Natural killer cell (primary cell): ENCODE measurements around the gene PSMD9. TPM values are rescaled to one million over a fixed set of nuclear protein-coding genes. Genes with fewer than 3 reads are reported as not detected.
A peak's percentile ranks its signal among the peaks of the same experiment; 100 is the strongest.

Experiments used
- ATAC-seq, 3 donors: fragments of 150-1000 bp in 2 of 3; fragments of 200-7000 bp in 1 of 3; cut with Tn5 transposase; 1 replicate in 1 of 3; 2 replicates in 2 of 3; pipeline ENCODE4 v1.10.0; 2021; ENCODE audit warnings: mild to moderate bottlenecking in 2 of 3, moderate library complexity in 2 of 3
- DNase-seq, 2 donors: peaks; one replicate each; pipeline versions ENCODE4 v3.0.0 to v3.0.0-alpha.2; 2013 to 2021; ENCODE audit warnings: mixed read lengths in 1 of 2
- H3K27ac ChIP-seq: one replicate; pipeline ENCODE4 v1.5.1; 2013; ENCODE audit warnings: mild to moderate bottlenecking, low read length
- H3K27me3 ChIP-seq: one replicate; pipeline ENCODE4 v1.6.1; 2013; ENCODE audit warnings: low read length; ENCODE audit not compliant: control insufficient read depth, insufficient read depth
- H3K36me3 ChIP-seq: one replicate; pipeline ENCODE4 v1.6.1; 2013; ENCODE audit warnings: low read length; ENCODE audit not compliant: control insufficient read depth, insufficient read depth
- H3K4me1 ChIP-seq: one replicate; pipeline ENCODE4 v1.6.1; 2013; ENCODE audit warnings: low read length; ENCODE audit not compliant: control insufficient read depth, insufficient read depth
- H3K4me3 ChIP-seq: one replicate; pipeline ENCODE4 v1.5.1; 2013; ENCODE audit warnings: low read length
- H3K9me3 ChIP-seq: one replicate; pipeline ENCODE4 v1.6.1; 2013; ENCODE audit warnings: low read length; ENCODE audit not compliant: control insufficient read depth, insufficient read depth
- H3K27ac Mint-ChIP-seq, 2 donors: one replicate each; pipeline ENCODE4 v1.8.0; 2022; ENCODE audit warnings: mild to moderate bottlenecking in 2 of 2, mixed read lengths in 2 of 2, moderate library complexity in 1 of 2
- H3K27me3 Mint-ChIP-seq, 2 donors: one replicate each; pipeline ENCODE4 v1.8.0; 2022; ENCODE audit warnings: low read depth in 2 of 2, mixed read lengths in 2 of 2
- H3K36me3 Mint-ChIP-seq: one replicate; pipeline ENCODE4 v1.8.0; 2022; ENCODE audit warnings: mixed read lengths
- H3K4me1 Mint-ChIP-seq, 2 donors: one replicate each; pipeline ENCODE4 v1.8.0; 2022; ENCODE audit warnings: mixed read lengths in 2 of 2
- H3K4me3 Mint-ChIP-seq: one replicate; pipeline ENCODE4 v1.8.0; 2022; ENCODE audit warnings: mild to moderate bottlenecking, moderate library complexity, mixed read lengths
- H3K9me3 Mint-ChIP-seq, 2 donors: one replicate each; pipeline ENCODE4 v1.8.0; 2022; ENCODE audit warnings: mixed read lengths in 2 of 2
- CTCF ChIP-seq: fragments of 200-600 bp; IDR thresholded peaks from one replicate; pipeline ENCODE4 v1.8.0; 2022; ENCODE audit warnings: antibody characterized with exemption
- WGBS: methylation state at CpG from one replicate; pipeline ENCODE4 v1.1.7; 2013; ENCODE audit warnings: missing lambda C conversion rate; ENCODE audit not compliant: insufficient coverage; 5-methylcytosine and 5-hydroxymethylcytosine counted together
- intact Hi-C: fragments of 100-400 bp; cut with micrococcal nuclease; formaldehyde crosslinking; loops from one replicate; pipeline ENCODE4 v1.14.2; 2022
- total RNA-seq, 4 donors: library from RNA; stranded (reverse); fragments of 120-200 nt in 1 of 4; gene quantifications; one replicate each; pipeline versions ENCODE4 v1.2.3 to v1.2.4, GENCODE V29; 2013 to 2022

Gene PSMD9
- total RNA-seq, 3 donors from 2014 or later (not counting 1 experiment from before 2014, with no cell fraction given) = 32.0 to 47.6 (median 47.2) TPM

- Histone ChIP-seq H3K36me3 (no peaks in the 10 kb centered on the region), H3K4me1 (peaks cover 3% of the 10 kb centered on the region), H3K27me3 (no peaks in the 10 kb centered on the region), H3K4me3 (no peak overlapping the region), H3K9me3 (no peaks in the 10 kb centered on the region), H3K27ac (no peak overlapping the region)
- ATAC-seq (no peak), DNase-seq (no peak)
- Mint-ChIP-seq H3K4me3 (no peak overlapping the region), H3K36me3 (no peaks in the 10 kb centered on the region), H3K4me1 (peaks cover 0 to 10% of the 10 kb centered on the region in 2 donors), H3K27ac (no peak overlapping the region), H3K27me3 (peaks cover 0 to 4% of the 10 kb centered on the region in 2 donors), H3K9me3 (no peaks in the 10 kb centered on the region)
- intact Hi-C loops = no loop called here
- no peak for TF ChIP-seq CTCF
- 94% methylated on average over 2 of the region's 2 CpGs for WGBS
Measured at GRCh38 chr12:121934309-121934664, 45.7 kb downstream of the PSMD9 start.

DNA sequence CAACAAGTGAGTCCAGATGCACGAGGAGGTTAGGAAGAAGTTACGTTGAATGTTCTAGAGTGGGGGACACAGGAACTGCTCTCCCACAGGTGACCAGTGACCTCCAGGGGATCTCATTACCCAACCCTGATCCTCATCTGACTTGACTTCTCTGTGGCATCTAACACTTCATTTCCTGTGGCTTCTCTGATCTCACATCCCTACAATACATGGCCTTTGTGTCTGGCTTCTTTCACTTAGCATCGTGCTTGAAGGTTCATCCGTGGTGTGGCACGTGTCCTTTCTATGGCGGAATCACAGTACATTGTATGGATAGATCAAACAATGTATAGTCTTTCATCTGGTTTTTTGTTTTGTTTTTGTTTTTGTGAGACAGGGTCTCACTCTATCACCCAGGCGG is 49.1 kb downstream of the PSMD9 start:
- H3K9me3 ChIP-seq = no peaks in the 10 kb centered on the region
- H3K4me1 Mint-ChIP-seq = peaks cover 0 to 12% of the 10 kb centered on the region in 2 donors
- DNase-seq = no peak
- no peak overlapping the region for H3K27ac ChIP-seq
- no peaks in the 10 kb centered on the region for H3K36me3 ChIP-seq
- H3K27me3 Mint-ChIP-seq = peaks cover 0 to under 1% of the 10 kb centered on the region in 2 donors
- H3K27me3 ChIP-seq = no peaks in the 10 kb centered on the region
- no peaks in the 10 kb centered on the region for H3K36me3 Mint-ChIP-seq
- H3K9me3 Mint-ChIP-seq = no peaks in the 10 kb centered on the region
- ATAC-seq = peak in 1 of 3 donors; percentile 30
- H3K27ac Mint-ChIP-seq = no peak overlapping the region
- intact Hi-C loops = no loop called here
- no peak overlapping the region for H3K4me3 ChIP-seq
- H3K4me1 ChIP-seq = peaks cover 4% of the 10 kb centered on the region
- no peak for TF ChIP-seq CTCF
- WGBS = 65% methylated on average over 7 of the region's 7 CpGs
- H3K4me3 Mint-ChIP-seq = no peak overlapping the region

- Mint-ChIP-seq H3K27me3 (no peaks in the 10 kb centered on the region), H3K27ac (no peak overlapping the region), H3K9me3 (no peaks in the 10 kb centered on the region), H3K36me3 (no peaks in the 10 kb centered on the region), H3K4me3 (no peak overlapping the region), H3K4me1 (peaks cover 0 to 12% of the 10 kb centered on the region in 2 donors)
- TF ChIP-seq CTCF = no peak
- peaks cover 4% of the 10 kb centered on the region for H3K4me1 ChIP-seq
- WGBS = 2% methylated on average over 7 of the region's 7 CpGs
- no peak overlapping the region for H3K27ac ChIP-seq
- H3K36me3 ChIP-seq = no peaks in the 10 kb centered on the region
- H3K4me3 ChIP-seq = no peak overlapping the region
- DNase-seq = no peak
- no peaks in the 10 kb centered on the region for H3K9me3 ChIP-seq
- no peaks in the 10 kb centered on the region for H3K27me3 ChIP-seq
- peak; percentile 57 to 74 (median 64) for ATAC-seq
- intact Hi-C loops = no loop called here
Measured at GRCh38 chr12:121939186-121939585, 50.6 kb downstream of the PSMD9 start.

DNA sequence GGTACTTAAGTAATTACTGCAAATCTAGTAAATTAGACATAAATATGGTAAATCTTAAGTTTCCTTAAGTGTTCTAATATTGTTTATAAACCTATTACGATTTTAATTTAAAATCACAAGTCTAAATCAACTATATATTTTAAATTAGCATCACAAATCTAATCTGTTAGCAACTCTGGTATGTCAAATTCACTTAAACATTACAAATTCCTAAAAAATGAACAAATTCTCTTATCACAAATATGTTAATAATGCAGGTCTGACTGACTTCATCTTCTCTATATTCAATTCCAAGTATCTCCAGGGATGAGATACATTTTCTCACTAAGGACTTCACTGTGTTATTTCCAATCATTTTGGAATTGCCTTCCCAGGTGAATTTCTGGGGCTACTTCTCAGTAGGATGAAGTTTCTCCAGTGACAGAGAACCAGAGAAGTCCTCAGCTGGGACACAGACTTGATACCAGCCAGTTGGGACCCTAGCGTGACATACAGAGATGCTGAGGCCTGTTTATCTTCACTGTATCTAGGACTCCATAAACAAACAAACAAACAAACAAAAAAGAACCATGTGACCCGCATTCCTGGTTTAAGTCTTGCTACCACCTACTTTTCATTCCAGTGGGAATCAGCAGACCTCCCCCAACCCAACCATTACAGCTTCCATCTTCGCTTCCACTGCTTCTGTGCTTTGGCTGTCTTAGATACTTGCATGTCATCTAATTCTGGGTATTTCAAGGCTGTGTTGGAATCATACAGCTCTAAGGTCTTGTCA is 51.6 kb downstream of the PSMD9 start:
- no peak for DNase-seq
- Mint-ChIP-seq H3K4me1 (peaks cover 0 to 12% of the 10 kb centered on the region in 2 donors), H3K36me3 (no peaks in the 10 kb centered on the region), H3K27ac (no peak overlapping the region), H3K9me3 (no peaks in the 10 kb centered on the region), H3K4me3 (no peak overlapping the region), H3K27me3 (no peaks in the 10 kb centered on the region)
- TF ChIP-seq CTCF = no peak
- Histone ChIP-seq H3K9me3 (no peaks in the 10 kb centered on the region), H3K4me3 (no peak overlapping the region), H3K27me3 (no peaks in the 10 kb centered on the region), H3K36me3 (no peaks in the 10 kb centered on the region), H3K4me1 (peaks cover 4% of the 10 kb centered on the region), H3K27ac (no peak overlapping the region)
- 94% methylated on average over 4 of the region's 4 CpGs for WGBS
- ATAC-seq = no peak
- intact Hi-C loops = no loop called here
